ENCODE results near the gene ZNF446.

The ZNF446 gene

GRCh38 chr19:58518256-58519086 is 42.3 kb downstream of the ZNF446 start:
- peak overlapping the region; percentile 88 for H3K4me3 ChIP-seq (ENCODE audit: low read length)
- DNase-seq (ENCODE audit: low read depth, low spot score): no peak

GRCh38 chr19:58519087-58519354 is 42.9 kb downstream of the ZNF446 start:
- H3K4me3 ChIP-seq (ENCODE audit: low read length): peak overlapping the region; percentile 88
- peak; percentile 64 for DNase-seq (ENCODE audit: low read depth, low spot score)

- DNase-seq (ENCODE audit: low read depth, low spot score): peak; percentile 94
- H3K4me3 ChIP-seq (ENCODE audit: low read length): peak within 1 kb of the TSS; percentile 88
Observed at GRCh38 chr19:58519355-58520256, 43.5 kb downstream of the ZNF446 start, which contains the start of gene ZBTB45. Gene ZBTB45, minus strand, starts transcription at chr19:58519810. Its CDS starts 2,137 bp downstream, at chr19:58517673.

- no peak for DNase-seq (ENCODE audit: low read depth, low spot score)
- H3K4me3 ChIP-seq (ENCODE audit: low read length): peak overlapping the region; percentile 88
Observed at GRCh38 chr19:58520257-58520599, 44.1 kb downstream of the ZNF446 start.

- no peak for DNase-seq (ENCODE audit: low read depth, low spot score)
- no peak overlapping the region for H3K4me3 ChIP-seq (ENCODE audit: low read length)
Observed at GRCh38 chr19:58521651-58522050, 45.5 kb downstream of the ZNF446 start.

- DNase-seq (ENCODE audit: low read depth, low spot score): no peak
Observed at GRCh38 chr19:58522709-58523108, 46.6 kb downstream of the ZNF446 start.

GRCh38 chr19:58529405-58529804 is 53.3 kb downstream of the ZNF446 start:
- no peak for DNase-seq (ENCODE audit: low read depth, low spot score)
- no peak overlapping the region for H3K4me3 ChIP-seq (ENCODE audit: low read length)

More at GRCh38 chr19:58522709-58523108, 46.6 kb downstream of the ZNF446 start:
- H3K4me3 ChIP-seq (ENCODE audit: low read length): no peak overlapping the region

All from Jurkat, Clone E6-1 (cell line).